Osteoblast (primary cell): ENCODE data around the gene PSKH1. TPM values are rescaled to one million over a fixed set of nuclear protein-coding genes. Genes with fewer than 3 reads are reported as not detected.

Experiments
- DNase-seq: peaks from one replicate; pipeline ENCODE4 v3.0.0; 2011; ENCODE audit warnings: low spot score, mixed read lengths; ENCODE audit not compliant: insufficient read length; ENCODE audit errors: missing footprints
- H2AFZ ChIP-seq: 2 replicates; pipeline ENCODE4 v1.6.0; 2011; ENCODE audit warnings: mild to moderate bottlenecking, low read length
- H3K27ac ChIP-seq: 2 replicates; pipeline ENCODE4 v1.5.1; 2011; ENCODE audit warnings: mild to moderate bottlenecking, low read depth, low read length, moderate library complexity
- H3K27me3 ChIP-seq: 2 replicates; pipeline ENCODE4 v1.6.0; 2012; ENCODE audit warnings: mild to moderate bottlenecking, control low read depth, inconsistent platforms, low read length, moderate library complexity; ENCODE audit not compliant: insufficient read depth
- H3K36me3 ChIP-seq: 2 replicates; pipeline ENCODE4 v1.5.1; 2011; ENCODE audit warnings: mild to moderate bottlenecking, low read length, control low read depth, moderate library complexity; ENCODE audit not compliant: insufficient read depth
- H3K4me1 ChIP-seq: 2 replicates; pipeline ENCODE4 v1.5.1; 2011; ENCODE audit warnings: mild to moderate bottlenecking, low read length, control low read depth, moderate library complexity; ENCODE audit not compliant: insufficient read depth
- H3K4me2 ChIP-seq: 2 replicates; pipeline ENCODE4 v1.6.0; 2011; ENCODE audit warnings: mild to moderate bottlenecking, low read length; ENCODE audit not compliant: insufficient read depth
- H3K4me3 ChIP-seq: fragments of 200-600 bp; sonication (generic); 3 replicates; pipeline ENCODE4 v1.5.1; 2012; ENCODE audit warnings: mild to moderate bottlenecking, low read length, inconsistent platforms; ENCODE audit not compliant: insufficient read depth
- H3K79me2 ChIP-seq: 2 replicates; pipeline ENCODE4 v1.6.0; 2012; ENCODE audit warnings: mild to moderate bottlenecking, low read length, control low read depth, inconsistent platforms; ENCODE audit not compliant: insufficient read depth
- H3K9me3 ChIP-seq: 2 replicates; pipeline ENCODE4 v1.5.1; 2011; ENCODE audit warnings: low read depth, low read length, control low read depth
- H4K20me1 ChIP-seq: 2 replicates; pipeline ENCODE4 v1.6.0; 2012; ENCODE audit warnings: mild to moderate bottlenecking, low read length, control low read depth; ENCODE audit not compliant: insufficient read depth
- total RNA-seq: library from RNA; depleted of rRNA; stranded (reverse); fragments of >200 nt; gene quantifications from 2 replicates; pipeline ENCODE4 v1.2.3, GENCODE V29; 2012
- TF ChIP-seq, protein P1 (sequence below): IDR thresholded peaks from 2 replicates; pipeline ENCODE4 v1.5.1; 2011; ENCODE audit warnings: mild to moderate bottlenecking, low read depth, low read length, moderate library complexity; ENCODE audit errors: extremely low read depth

PSKH1 gene
- total RNA-seq, 1 donor: 18.5 TPM

DNA sequence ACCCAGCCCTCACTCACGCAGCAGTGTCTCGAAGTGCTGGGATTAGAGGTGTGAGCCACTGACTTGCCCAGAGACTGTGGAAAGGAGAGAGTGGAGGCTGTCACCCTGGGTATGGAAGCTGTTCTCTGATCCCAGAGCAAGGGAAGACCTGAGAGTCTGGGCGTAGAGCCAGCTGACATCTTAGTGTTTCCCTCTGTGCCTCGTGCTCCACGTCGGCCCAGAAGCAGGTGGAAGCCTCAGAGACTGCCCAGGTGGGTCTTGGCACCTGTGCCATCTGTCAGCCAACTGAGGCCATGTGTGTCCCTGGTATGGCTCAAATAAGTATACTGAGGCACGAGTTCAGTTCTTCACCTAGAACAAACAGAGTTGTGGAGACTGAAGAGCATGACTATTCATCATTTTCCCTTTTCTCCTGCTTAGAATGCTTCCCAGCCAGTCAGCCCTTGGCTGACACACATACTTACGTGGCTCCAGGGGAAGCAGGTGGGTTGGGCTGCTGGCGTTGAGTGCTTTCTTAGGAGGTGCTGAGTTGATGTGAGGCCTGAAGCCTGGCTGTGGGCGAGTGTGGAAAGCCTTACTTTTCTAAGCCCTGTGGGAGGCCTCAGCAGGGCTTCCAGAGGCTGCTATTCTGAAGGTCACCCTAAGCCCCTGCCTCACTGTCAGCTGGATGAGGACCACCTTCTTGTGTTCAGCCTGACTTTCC lies 30.5 kb downstream of the PSKH1 start:
- TF ChIP-seq, protein P1, sequence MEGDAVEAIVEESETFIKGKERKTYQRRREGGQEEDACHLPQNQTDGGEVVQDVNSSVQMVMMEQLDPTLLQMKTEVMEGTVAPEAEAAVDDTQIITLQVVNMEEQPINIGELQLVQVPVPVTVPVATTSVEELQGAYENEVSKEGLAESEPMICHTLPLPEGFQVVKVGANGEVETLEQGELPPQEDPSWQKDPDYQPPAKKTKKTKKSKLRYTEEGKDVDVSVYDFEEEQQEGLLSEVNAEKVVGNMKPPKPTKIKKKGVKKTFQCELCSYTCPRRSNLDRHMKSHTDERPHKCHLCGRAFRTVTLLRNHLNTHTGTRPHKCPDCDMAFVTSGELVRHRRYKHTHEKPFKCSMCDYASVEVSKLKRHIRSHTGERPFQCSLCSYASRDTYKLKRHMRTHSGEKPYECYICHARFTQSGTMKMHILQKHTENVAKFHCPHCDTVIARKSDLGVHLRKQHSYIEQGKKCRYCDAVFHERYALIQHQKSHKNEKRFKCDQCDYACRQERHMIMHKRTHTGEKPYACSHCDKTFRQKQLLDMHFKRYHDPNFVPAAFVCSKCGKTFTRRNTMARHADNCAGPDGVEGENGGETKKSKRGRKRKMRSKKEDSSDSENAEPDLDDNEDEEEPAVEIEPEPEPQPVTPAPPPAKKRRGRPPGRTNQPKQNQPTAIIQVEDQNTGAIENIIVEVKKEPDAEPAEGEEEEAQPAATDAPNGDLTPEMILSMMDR: no peak
- Histone ChIP-seq H3K27ac (no peak overlapping the region), H4K20me1 (peaks cover 75% of the 10 kb centered on the region), H3K4me3 (no peak overlapping the region), H3K4me2 (no peak overlapping the region), H2AFZ (no peak overlapping the region), H3K4me1 (peaks cover 15% of the 10 kb centered on the region), H3K9me3 (no peaks in the 10 kb centered on the region), H3K27me3 (no peaks in the 10 kb centered on the region), H3K36me3 (peaks cover 27% of the 10 kb centered on the region), H3K79me2 (peaks cover 57% of the 10 kb centered on the region)
- DNase-seq: peak; percentile 18

DNA sequence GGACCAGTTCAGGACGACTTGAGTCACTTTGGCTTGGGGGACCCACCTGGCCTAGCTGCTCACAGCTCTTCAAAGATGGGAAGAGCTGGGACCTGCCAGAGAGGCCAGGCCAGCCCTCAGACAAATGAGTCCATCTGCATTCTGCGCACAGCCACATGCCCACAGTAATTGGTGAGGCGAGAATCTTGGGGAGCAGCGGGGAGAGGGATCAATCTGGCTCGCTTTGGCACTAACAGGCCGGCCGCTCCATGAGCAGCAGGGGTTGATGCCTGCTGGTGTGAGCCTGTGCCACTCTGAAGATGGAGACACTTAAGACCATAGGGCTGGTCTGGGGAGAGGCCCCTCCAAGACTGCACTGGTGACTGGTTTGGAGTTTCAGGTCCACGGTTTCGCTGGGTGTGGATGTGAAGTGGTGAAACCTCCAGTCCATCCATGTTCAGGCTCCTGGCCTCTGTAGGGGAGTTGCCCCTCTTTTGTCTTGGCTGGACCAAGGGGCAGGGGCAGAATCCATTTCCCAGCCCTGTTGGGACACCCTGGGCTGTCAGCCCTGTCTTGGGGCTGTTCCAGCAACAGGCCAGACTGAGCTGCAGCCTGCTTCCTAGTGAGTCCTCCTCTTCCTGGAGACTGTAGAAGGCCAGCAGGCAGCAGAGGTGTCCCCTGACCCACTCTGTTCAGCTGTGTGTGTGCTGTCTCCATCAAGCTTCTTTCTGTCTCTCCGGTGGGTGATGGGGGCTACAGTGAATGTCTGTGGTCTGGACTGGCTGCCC lies 31.3 kb downstream of the PSKH1 start:
- H3K4me2 ChIP-seq: no peak overlapping the region
- H3K9me3 ChIP-seq: no peaks in the 10 kb centered on the region
- DNase-seq: peak; percentile 38
- TF ChIP-seq, protein P1: no peak
- peaks cover 50% of the 10 kb centered on the region for H3K79me2 ChIP-seq
- H3K27me3 ChIP-seq: no peaks in the 10 kb centered on the region
- H3K27ac ChIP-seq: no peak overlapping the region
- H3K4me3 ChIP-seq: no peak overlapping the region
- H4K20me1 ChIP-seq: peaks cover 76% of the 10 kb centered on the region
- H3K4me1 ChIP-seq: peaks cover 15% of the 10 kb centered on the region
- H3K36me3 ChIP-seq: peaks cover 30% of the 10 kb centered on the region
- no peak overlapping the region for H2AFZ ChIP-seq

DNA sequence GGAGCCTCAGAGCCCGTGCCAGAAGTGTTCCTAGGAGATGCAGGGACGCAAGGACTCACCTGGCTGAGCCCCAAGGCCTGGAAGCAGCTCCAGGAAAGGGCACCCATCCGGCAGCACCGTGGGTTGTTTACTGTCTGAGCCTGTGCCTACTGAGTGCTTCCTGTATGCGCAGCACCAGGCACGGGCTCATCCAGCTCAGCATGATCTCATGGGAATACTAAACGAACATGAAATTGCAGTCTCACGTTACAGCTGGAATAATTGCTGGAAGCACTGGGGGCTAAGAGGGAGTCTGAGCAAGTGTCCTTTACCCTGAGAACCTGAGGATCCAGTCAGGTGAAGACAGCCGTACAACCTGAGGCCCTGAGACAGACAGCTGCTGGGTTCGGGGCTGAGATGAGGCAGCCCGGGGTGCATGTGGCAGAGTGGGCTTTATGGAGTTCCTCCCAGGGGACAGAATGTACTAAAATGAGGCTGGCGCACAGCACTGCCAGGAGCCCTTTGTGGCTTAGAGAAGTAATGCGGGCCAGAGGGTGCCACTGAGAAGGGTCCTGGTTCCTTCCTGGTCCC lies 33.2 kb downstream of the PSKH1 start:
- Histone ChIP-seq H3K27me3 (no peaks in the 10 kb centered on the region), H3K4me1 (peaks cover 15% of the 10 kb centered on the region), H2AFZ (no peak overlapping the region), H3K4me2 (peak overlapping the region; percentile 34), H4K20me1 (peaks cover 66% of the 10 kb centered on the region), H3K79me2 (peaks cover 37% of the 10 kb centered on the region), H3K36me3 (peaks cover 32% of the 10 kb centered on the region), H3K9me3 (no peaks in the 10 kb centered on the region), H3K27ac (peak overlapping the region; percentile 5), H3K4me3 (no peak overlapping the region)
- TF ChIP-seq, protein P1: peak; percentile 22
- DNase-seq: peak; percentile 96
